HG02642 (cell line): ENCODE results near the gene LRRC3.

Source experiments
- ATAC-seq: cut with Tn5 transposase; IDR thresholded peaks from one replicate; pipeline ENCODE4 v1.9.1; 2021; ENCODE audit warnings: mild to moderate bottlenecking; ENCODE audit not compliant: unreplicated experiment, poor library complexity

Gene LRRC3

GRCh38 chr21:44507673-44508425 lies 52.5 kb downstream of the LRRC3 start:
- ATAC-seq = no peak

GRCh38 chr21:44508426-44508710 lies 53.1 kb downstream of the LRRC3 start:
- ATAC-seq = no peak

DNA sequence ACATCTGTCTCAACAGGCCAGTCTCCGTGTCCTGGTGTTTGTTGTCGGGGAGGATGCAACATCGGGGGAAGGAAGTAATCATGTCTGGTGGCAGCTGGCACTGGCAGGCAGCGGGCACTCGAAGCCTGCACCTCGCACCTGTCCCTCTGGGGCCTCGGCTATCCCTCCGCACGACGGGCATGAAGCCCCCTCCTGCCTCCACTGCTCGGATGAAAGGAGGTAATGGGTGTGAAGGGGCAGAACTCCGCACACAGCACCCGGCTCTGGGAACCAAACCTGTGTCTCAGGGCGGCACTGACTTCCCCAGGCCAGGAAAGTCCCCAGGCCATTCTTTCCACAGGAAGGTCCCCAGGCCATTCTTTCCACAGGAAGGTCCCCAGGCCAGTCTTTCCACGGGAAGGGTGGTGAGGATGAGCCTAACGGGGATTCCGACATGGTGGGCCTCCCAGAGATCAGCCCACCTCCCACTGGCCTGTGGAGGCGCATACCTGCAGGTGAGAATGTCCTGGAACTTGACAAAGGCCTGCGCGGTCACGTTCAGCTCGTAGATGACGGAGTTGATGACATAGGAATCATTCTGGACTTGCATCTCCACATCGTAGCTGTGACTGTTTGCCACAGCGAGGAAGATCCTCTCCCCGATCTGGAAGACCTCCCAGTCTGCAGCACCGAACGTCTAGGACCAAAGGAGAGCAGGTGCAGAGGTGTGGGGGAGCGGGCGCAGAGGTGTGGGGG lies 53.6 kb downstream of the LRRC3 start:
- no peak for ATAC-seq

DNA sequence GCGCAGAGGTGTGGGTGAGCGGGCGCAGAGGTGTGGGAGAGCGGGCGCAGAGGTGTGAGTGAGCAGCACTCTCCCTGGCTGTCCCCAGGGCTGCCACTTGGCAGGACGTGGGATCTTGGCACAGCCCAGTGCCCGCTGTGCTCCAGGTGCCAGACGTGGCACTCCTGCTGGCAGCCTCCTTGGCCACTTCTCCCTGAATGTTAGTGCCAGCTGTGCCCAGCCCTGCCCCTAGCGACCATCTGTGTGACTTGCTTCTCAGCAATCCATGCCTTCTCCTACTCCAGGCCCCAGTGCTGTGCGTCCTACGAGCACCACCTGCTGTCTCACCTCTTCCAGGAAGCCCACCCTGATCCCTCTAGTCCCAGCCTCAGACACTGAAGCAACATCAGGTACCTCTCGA lies 54.2 kb downstream of the LRRC3 start:
- no peak for ATAC-seq

DNA sequence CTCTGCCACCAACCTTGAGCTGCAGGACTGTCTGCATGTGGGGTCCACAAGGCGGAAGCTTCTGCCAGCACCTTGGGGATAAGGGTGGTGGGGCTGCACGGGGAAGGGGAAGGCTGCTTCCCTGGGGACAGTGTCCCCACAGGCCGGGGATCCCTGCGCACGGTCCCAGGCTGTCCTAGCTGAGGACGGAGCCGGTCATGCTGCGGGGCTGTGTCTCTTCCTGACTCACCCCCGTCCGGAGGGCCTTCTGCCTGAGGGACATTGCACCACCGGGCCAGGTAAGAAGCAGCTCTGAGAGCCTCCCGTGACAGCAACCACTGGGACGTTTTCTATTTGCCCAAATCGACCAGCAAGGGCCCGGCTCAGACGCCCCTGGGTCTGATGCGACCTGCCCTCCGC lies 54.8 kb downstream of the LRRC3 start:
- no peak for ATAC-seq

DNA sequence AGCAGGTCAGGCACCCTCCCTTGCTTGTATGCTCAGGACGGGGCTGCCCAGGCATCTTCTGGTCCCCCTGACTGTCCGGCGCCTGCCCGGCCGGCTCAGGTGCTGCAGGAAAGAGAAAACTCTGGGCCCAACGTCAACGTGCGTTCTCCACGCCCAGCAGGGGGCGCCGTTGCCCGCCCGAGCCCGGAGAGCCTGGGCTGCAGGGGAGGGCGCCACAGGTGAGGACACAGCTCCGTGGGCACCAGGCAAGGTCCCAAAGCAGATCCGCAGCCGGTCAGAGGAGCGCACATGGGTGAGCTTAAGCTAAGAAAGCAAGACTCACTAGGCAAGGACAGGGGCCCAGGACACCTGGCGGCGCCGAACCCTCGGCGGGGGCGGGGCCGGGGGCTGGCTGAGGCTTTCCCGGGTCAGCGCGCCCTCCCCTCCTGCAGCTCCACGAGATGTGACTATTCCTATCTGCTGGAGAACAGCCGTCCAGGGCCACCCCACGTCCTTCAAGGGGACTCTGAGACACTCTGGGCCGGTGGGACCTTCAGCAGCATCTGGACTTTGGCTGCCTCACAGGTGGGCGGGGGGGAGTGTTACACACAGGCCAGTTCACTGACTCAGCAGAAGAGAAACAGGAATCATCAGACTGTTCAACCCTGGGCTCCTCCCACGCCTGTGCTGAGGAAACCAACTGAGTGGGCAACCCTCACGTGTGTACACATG lies 55.4 kb downstream of the LRRC3 start:
- no peak for ATAC-seq

GRCh38 chr21:44511219-44511937 lies 56.1 kb downstream of the LRRC3 start:
- no peak for ATAC-seq
